Measurements from ENCODE around the gene KLHDC10. TPM values are rescaled to one million over a fixed set of nuclear protein-coding genes. Genes with fewer than 3 reads are reported as not detected.

KLHDC10 gene
- total and polyA plus RNA-seq, 8 donors, result 5.8 to 22.8 (median 20.9) TPM

DNA sequence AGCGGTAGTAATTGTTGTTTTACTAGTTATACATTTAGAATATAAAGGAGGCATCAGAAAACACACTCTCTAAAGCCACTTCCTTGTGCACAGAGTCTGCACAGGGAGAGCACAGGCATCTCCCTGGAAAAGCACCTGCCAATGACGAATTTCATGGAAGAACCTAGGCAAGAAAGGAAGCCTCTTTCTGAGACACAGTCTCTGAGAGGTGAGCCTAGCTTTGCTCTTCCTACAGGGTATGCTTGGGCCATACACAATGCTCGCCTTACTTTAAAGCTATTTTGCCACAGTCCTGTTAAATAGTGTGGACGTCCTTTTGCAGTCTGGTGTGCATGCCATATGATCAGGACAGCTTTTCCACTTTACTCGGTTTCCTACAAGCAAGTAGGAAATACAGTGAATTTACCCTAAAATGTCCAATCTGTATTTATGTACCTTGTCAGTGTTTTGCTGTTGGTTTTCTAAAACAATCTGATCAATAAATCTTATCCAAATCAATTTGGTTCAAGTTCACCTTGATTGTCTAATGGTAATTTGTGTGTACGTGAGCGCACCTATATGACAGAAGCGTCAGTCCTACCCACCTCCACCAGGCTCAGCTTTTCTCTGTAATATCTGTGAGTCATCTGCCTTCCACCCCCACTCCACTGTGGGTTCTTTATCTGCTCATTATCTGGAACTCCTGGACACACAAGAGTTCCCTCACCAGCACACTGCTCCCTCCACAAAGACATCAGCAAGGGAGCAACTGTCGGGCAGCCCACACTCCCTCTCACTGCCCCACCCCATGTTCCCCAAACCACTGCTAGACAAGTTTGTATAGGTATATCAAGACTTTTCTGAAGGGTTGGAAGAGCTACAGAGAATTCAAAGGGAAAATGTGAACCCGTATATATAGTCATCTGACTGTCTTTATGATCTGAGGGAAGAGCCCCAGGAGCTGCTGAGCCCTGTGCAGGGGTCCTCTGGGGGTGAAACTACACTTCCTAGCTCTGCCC lies 65.2 kb downstream of the KLHDC10 start:
- intact Hi-C loops (cut with DNase I), result no loop called here
- WGBS, 2 donors, result 95 to 98% methylated on average over 10 of the region's 10 CpGs
- no peak overlapping the region for H3K27ac ChIP-seq
- no peak for ATAC-seq
- no peak for FAIRE-seq
- no peaks in the 10 kb centered on the region for H3K27me3 ChIP-seq
- TF ChIP-seq CTCF (IDR thresholded peaks at IDR 0.05), result no peak
- DNase-seq, result no peak
- no peaks in the 10 kb centered on the region for H3K9me3 ChIP-seq
- H3K36me3 ChIP-seq, result peaks cover 0 to 32% (median 2%) of the 10 kb centered on the region in 3 donors
- H3K4me1 ChIP-seq, result no peaks in the 10 kb centered on the region
- H3K4me3 ChIP-seq, result no peak overlapping the region

DNA sequence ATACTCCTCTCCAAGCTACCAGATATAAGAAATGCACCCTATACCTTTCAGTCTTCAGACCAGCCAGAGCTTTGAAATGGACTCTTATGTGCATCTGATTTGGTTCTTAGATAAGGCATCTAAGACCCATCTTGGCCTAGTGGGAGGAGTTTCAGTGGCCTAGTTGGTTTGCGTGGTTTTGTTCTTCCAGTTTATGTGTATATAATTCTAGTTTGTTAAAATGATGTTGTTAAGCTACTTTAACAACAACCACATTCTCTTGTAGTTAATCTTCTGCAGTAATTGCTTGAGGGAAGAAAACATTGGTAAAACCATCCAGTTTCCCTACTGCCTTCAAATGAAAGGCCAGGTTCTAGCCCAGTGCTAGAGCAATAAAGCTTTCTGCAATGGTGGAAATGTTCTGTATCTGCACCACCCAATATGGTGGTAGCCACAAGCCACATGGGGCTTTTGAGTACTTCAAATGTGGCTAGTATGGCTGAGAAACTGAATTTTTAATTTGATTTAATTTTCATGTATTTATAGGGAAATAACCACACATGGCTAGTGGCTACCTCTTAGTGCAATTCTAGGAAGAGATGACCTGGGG lies 66.3 kb downstream of the KLHDC10 start:
- no peak overlapping the region for H3K27ac ChIP-seq
- intact Hi-C loops (cut with DNase I), result no loop called here
- H3K4me1 ChIP-seq, result peaks cover 0 to 4% (median 0%) of the 10 kb centered on the region in 3 donors
- H3K4me3 ChIP-seq, result no peak overlapping the region
- H3K9me3 ChIP-seq, result no peaks in the 10 kb centered on the region
- WGBS, 2 donors, result 94 to 98% methylated on average over 1 of the region's 1 CpG
- no peaks in the 10 kb centered on the region for H3K27me3 ChIP-seq
- ATAC-seq (no peak), FAIRE-seq (no peak), DNase-seq (no peak)
- peaks cover 0 to 22% (median 0%) of the 10 kb centered on the region in 3 donors for H3K36me3 ChIP-seq
- no peak for TF ChIP-seq CTCF (IDR thresholded peaks at IDR 0.05)

- Histone ChIP-seq H3K27me3 (no peaks in the 10 kb centered on the region), H3K9me3 (no peaks in the 10 kb centered on the region), H3K4me3 (no peak overlapping the region), H3K4me1 (peaks cover 0 to 4% (median 0%) of the 10 kb centered on the region in 3 donors), H3K27ac (no peak overlapping the region), H3K36me3 (peaks cover 0 to 20% (median 0%) of the 10 kb centered on the region in 3 donors)
- DNase-seq (no peak), FAIRE-seq (no peak), ATAC-seq (no peak)
- TF ChIP-seq CTCF (IDR thresholded peaks at IDR 0.05), result no peak
- WGBS, 2 donors, result 97 to 99% methylated on average over 4 of the region's 4 CpGs
- intact Hi-C loops (cut with DNase I), result no loop called here
Observed at GRCh38 chr7:130137207-130137606, 66.9 kb downstream of the KLHDC10 start.

DNA sequence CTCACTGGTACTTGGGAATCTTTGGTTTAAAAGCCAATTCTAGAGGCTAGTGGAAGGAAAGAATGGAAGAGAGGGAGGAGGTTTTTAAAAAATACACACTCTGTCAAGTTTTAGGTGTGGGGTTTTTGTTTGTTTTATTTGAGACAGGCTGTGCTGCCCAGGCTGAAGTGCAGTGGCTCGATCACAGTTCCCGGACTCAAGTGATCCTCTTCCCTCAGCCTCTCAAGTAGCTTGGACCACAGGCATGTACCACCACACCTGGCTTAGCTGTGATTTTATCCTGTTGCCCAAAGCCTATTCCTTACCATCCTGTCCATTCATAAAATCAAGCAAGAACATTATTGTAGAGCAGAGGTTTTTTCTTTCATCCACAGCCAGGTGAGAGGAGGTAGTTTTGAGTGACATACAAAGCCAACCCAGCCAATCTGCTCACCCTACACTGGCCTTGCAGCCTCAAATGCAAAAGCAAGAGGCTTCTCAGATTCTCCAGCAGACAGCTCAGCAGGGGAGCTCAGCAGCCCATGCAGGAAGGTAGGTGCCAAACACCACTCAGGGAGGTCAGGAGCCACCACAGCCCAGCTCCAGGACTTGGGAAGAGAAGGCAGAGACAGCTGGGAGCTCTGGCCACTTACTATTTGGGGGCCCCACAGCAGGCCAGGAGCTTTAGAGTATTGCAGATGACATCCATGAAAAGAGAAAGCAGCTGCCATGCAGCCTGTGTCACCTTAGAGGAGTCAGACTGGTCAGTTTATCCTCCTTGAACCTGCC lies 69.0 kb downstream of the KLHDC10 start:
- no peak overlapping the region for H3K4me3 ChIP-seq
- H3K27me3 ChIP-seq, result no peaks in the 10 kb centered on the region
- H3K36me3 ChIP-seq, result peaks cover 0 to 14% (median 0%) of the 10 kb centered on the region in 3 donors
- FAIRE-seq (no peak), ATAC-seq (no peak), DNase-seq (no peak)
- WGBS, 2 donors, result 90 to 93% methylated on average over 2 of the region's 2 CpGs
- TF ChIP-seq CTCF (IDR thresholded peaks at IDR 0.05), result no peak
- intact Hi-C loops (cut with DNase I), result no loop called here
- H3K4me1 ChIP-seq, result peaks cover 0 to 4% (median 0%) of the 10 kb centered on the region in 3 donors
- no peaks in the 10 kb centered on the region for H3K9me3 ChIP-seq
- H3K27ac ChIP-seq, result no peak overlapping the region
